ENCODE results near the gene EIF4A3. TPM values are rescaled to one million over a fixed set of nuclear protein-coding genes. Genes with fewer than 3 reads are reported as not detected.

EIF4A3 gene
- polyA plus RNA-seq, 1 of the 3 experiments (the other 2 are of a cell fraction) = 335 TPM

- H3K36me3 ChIP-seq (replicated peaks in 1 of 2; ENCODE audit: control insufficient read depth in 1 of 2, insufficient read depth in 2 of 2, low read length in 1 of 2) = peaks cover 83 to 96% of the 10 kb centered on the region in 2 experiments
- WGBS (ENCODE audit: low lambda C conversion rate) = 92% methylated on average over 18 of the region's 18 CpGs
These were observed 8.0 kb downstream of the EIF4A3 start for GRCh38 chr17:80138856-80139426.

GRCh38 chr17:80137131-80137530 is 9.8 kb downstream of the EIF4A3 start:
- Histone ChIP-seq H3K9ac (no peak overlapping the region), H3K4me2 (no peak overlapping the region), H3K4me1 (ENCODE audit: control insufficient read depth in 1 of 2, insufficient read depth in 2 of 2, low read depth in 1 of 2, low read length in 1 of 2) (no peaks in the 10 kb centered on the region), H3F3A (replicated peaks; ENCODE audit: insufficient read depth) (peaks cover 7% of the 10 kb centered on the region), H3K9me2 (no peaks in the 10 kb centered on the region), H2AFZ (ENCODE audit: low read depth) (no peak overlapping the region), H3K79me2 (ENCODE audit: insufficient read depth) (peaks cover 11% of the 10 kb centered on the region), H3K9me3 (no peaks in the 10 kb centered on the region), H3K27ac (ENCODE audit: low read depth in 2 of 2, low read length in 1 of 2) (no peak overlapping the region), H4K20me1 (ENCODE audit: insufficient read depth) (no peaks in the 10 kb centered on the region), H3K27me3 (ENCODE audit: insufficient read depth) (no peaks in the 10 kb centered on the region), H3K36me3 (replicated peaks in 1 of 2; ENCODE audit: control insufficient read depth in 1 of 2, insufficient read depth in 2 of 2, low read length in 1 of 2) (peaks cover 78 to 91% of the 10 kb centered on the region in 2 experiments), H3K4me3 (ENCODE audit: low read depth in 2 of 2, low read length in 1 of 2) (no peak overlapping the region)
- TF ChIP-seq POLR2AphosphoS5 (IDR thresholded peaks at IDR 0.05; ENCODE audit: low read depth, low read length) (no peak), ELF1 (IDR thresholded peaks at IDR 0.05) (no peak), RAD21 (IDR thresholded peaks at IDR 0.05; ENCODE audit: low read length) (no peak), ZBTB33 (IDR thresholded peaks at IDR 0.05; ENCODE audit: borderline replicate concordance, low read depth) (no peak), GATA2 (CRISPR knock-in tag; IDR thresholded peaks at IDR 0.05) (no peak), TEAD4 (IDR thresholded peaks at IDR 0.05; ENCODE audit: borderline replicate concordance, insufficient read depth) (no peak), JUND (IDR thresholded peaks at IDR 0.05) (no peak), MAX (IDR thresholded peaks at IDR 0.05; ENCODE audit: low read depth) (no peak), FOXM1 (IDR thresholded peaks at IDR 0.05; ENCODE audit: low read depth) (no peak), EP300 (IDR thresholded peaks at IDR 0.05; ENCODE audit: borderline replicate concordance in 1 of 2, low read depth in 1 of 2, low read length in 1 of 2) (no peak), RXRA (IDR thresholded peaks at IDR 0.05; ENCODE audit: borderline replicate concordance, low read depth) (no peak), TAF1 (IDR thresholded peaks at IDR 0.05; ENCODE audit: borderline replicate concordance, low read depth, low read length) (no peak)
- ChIA-PET CTCF (interaction anchor here (0.7 to 1.1 kb wide), 2 partner anchors 36 to 128 kb away, joined by 3 read pairs; partner anchors contain the start of gene GAA), POLR2A (no interaction called here)
- 93% methylated on average over 9 of the region's 9 CpGs for WGBS (ENCODE audit: low lambda C conversion rate)
- DNase-seq = no peak

More at GRCh38 chr17:80138856-80139426, 8.0 kb downstream of the EIF4A3 start:
- H3K4me3 ChIP-seq (ENCODE audit: low read depth in 2 of 2, low read length in 1 of 2) = no peak overlapping the region
- H3K4me1 ChIP-seq (ENCODE audit: control insufficient read depth in 1 of 2, insufficient read depth in 2 of 2, low read depth in 1 of 2, low read length in 1 of 2) = no peaks in the 10 kb centered on the region
- no peak overlapping the region for H3K9ac ChIP-seq
- H3K9me2 ChIP-seq = no peaks in the 10 kb centered on the region
- no peak overlapping the region for H3K4me2 ChIP-seq
- no peaks in the 10 kb centered on the region for H3K27me3 ChIP-seq (ENCODE audit: insufficient read depth)
- no peak for DNase-seq
- peaks cover 5% of the 10 kb centered on the region for H3F3A ChIP-seq (replicated peaks; ENCODE audit: insufficient read depth)
- H3K79me2 ChIP-seq (ENCODE audit: insufficient read depth) = peaks cover 28% of the 10 kb centered on the region
- H3K27ac ChIP-seq (ENCODE audit: low read depth in 2 of 2, low read length in 1 of 2) = no peak overlapping the region
- H2AFZ ChIP-seq (ENCODE audit: low read depth) = no peak overlapping the region
- ChIA-PET POLR2A (no interaction called here), CTCF (interaction anchor here (1.0 kb wide), 1 partner anchor 38 kb away, joined by 4 read pairs; the partner anchor contains the start of gene GAA)
- peaks cover 6% of the 10 kb centered on the region for H4K20me1 ChIP-seq (ENCODE audit: insufficient read depth)
- no peak for TF ChIP-seq MEF2A (IDR thresholded peaks at IDR 0.05; ENCODE audit: borderline replicate concordance, low read depth)
- no peak for TF ChIP-seq YY1 (IDR thresholded peaks at IDR 0.05; ENCODE audit: low read depth)
- no peak for TF ChIP-seq PBX3 (IDR thresholded peaks at IDR 0.05)
- no peak for TF ChIP-seq FOXJ3 (CRISPR knock-in tag; IDR thresholded peaks at IDR 0.05)
- TF ChIP-seq RXRA (IDR thresholded peaks at IDR 0.05; ENCODE audit: borderline replicate concordance, low read depth) = no peak
- TF ChIP-seq CTCF (IDR thresholded peaks at IDR 0.05) = no peak
- no peaks in the 10 kb centered on the region for H3K9me3 ChIP-seq
